Esophagus muscularis mucosa (tissue), 4 donors: ENCODE measurements around the gene TRIB2.

Experiments
- EP300 ChIP-seq: sonication (generic); formaldehyde crosslinking; IDR thresholded peaks from one replicate; pipeline ENCODE4 v1.6.1; 2017; ENCODE audit warnings: antibody characterized with exemption
- POLR2A ChIP-seq: fragments of 450-650 bp; IDR thresholded peaks from one replicate; pipeline ENCODE4 v1.6.1; 2017; ENCODE audit warnings: antibody characterized with exemption, moderate library complexity, mild to moderate bottlenecking, low read depth
- POLR2AphosphoS5 ChIP-seq, 2 donors: sonication (generic); formaldehyde crosslinking; IDR thresholded peaks; one replicate each; pipeline ENCODE4 v1.6.1; 2017; ENCODE audit warnings: antibody characterized with exemption in 2 of 2
- TF ChIP-seq, protein P1 (sequence below), 3 experiments: fragments of 200-600 bp in 2 of 3; fragments of 450-650 bp in 1 of 3; sonication (generic) in 2 of 3; IDR thresholded peaks; one replicate each; pipeline ENCODE4 v1.5.1; 2017 to 2019; ENCODE audit warnings: antibody characterized with exemption in 3 of 3, mild to moderate bottlenecking in 2 of 3, moderate library complexity in 1 of 3

GRCh38 chr2:12762337-12762736 lies 45.6 kb downstream of the TRIB2 start:
- TF ChIP-seq, protein P1, sequence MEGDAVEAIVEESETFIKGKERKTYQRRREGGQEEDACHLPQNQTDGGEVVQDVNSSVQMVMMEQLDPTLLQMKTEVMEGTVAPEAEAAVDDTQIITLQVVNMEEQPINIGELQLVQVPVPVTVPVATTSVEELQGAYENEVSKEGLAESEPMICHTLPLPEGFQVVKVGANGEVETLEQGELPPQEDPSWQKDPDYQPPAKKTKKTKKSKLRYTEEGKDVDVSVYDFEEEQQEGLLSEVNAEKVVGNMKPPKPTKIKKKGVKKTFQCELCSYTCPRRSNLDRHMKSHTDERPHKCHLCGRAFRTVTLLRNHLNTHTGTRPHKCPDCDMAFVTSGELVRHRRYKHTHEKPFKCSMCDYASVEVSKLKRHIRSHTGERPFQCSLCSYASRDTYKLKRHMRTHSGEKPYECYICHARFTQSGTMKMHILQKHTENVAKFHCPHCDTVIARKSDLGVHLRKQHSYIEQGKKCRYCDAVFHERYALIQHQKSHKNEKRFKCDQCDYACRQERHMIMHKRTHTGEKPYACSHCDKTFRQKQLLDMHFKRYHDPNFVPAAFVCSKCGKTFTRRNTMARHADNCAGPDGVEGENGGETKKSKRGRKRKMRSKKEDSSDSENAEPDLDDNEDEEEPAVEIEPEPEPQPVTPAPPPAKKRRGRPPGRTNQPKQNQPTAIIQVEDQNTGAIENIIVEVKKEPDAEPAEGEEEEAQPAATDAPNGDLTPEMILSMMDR (IDR thresholded peaks at IDR 0.05): no peak
- TF ChIP-seq EP300 (no peak), POLR2A (no peak), POLR2AphosphoS5 (IDR thresholded peaks at IDR 0.05) (no peak)
